CD4-positive, alpha-beta T cell treated with Interleukin-4 for 4 hours (primary cell): Measurements from ENCODE around the gene KRT73.

Experiments used
- DNase-seq: peaks from one replicate; pipeline ENCODE4 v3.0.0-alpha.2; 2020

The KRT73 gene

GRCh38 chr12:52645120-52645761, 26.9 kb upstream of the KRT73 start:
- DNase-seq = peak; percentile 61

- DNase-seq = no peak
Observed at GRCh38 chr12:52644078-52644415, 25.7 kb upstream of the KRT73 start.

- DNase-seq = no peak
Observed at GRCh38 chr12:52643233-52644077, 25.1 kb upstream of the KRT73 start.

GRCh38 chr12:52641468-52641867, 23.1 kb upstream of the KRT73 start:
- no peak for DNase-seq

GRCh38 chr12:52637299-52637698, 18.9 kb upstream of the KRT73 start:
- no peak for DNase-seq

GRCh38 chr12:52636592-52637258, 18.4 kb upstream of the KRT73 start:
- DNase-seq = no peak

- DNase-seq = no peak
Observed at GRCh38 chr12:52636189-52636588, 17.8 kb upstream of the KRT73 start.

- no peak for DNase-seq
Observed at GRCh38 chr12:52634266-52635056, 16.1 kb upstream of the KRT73 start.

- DNase-seq = no peak
Observed at GRCh38 chr12:52633383-52633782, 15.0 kb upstream of the KRT73 start.

- no peak for DNase-seq
Observed at GRCh38 chr12:52632656-52633055, 14.3 kb upstream of the KRT73 start.

- no peak for DNase-seq
Observed at GRCh38 chr12:52631676-52632459, 13.5 kb upstream of the KRT73 start.

- DNase-seq = no peak
Observed at GRCh38 chr12:52631264-52631663, 12.9 kb upstream of the KRT73 start.

GRCh38 chr12:52630599-52631200, 12.3 kb upstream of the KRT73 start:
- DNase-seq = no peak

GRCh38 chr12:52630008-52630500, 11.7 kb upstream of the KRT73 start:
- DNase-seq = no peak

GRCh38 chr12:52629281-52630007, 11.1 kb upstream of the KRT73 start:
- no peak for DNase-seq

GRCh38 chr12:52628841-52629240, 10.5 kb upstream of the KRT73 start:
- DNase-seq = no peak

GRCh38 chr12:52628111-52628507, 9.8 kb upstream of the KRT73 start:
- no peak for DNase-seq

- no peak for DNase-seq
Observed at GRCh38 chr12:52627395-52628110, 9.2 kb upstream of the KRT73 start.

- no peak for DNase-seq
Observed at GRCh38 chr12:52622349-52622748, 4.0 kb upstream of the KRT73 start.

- no peak for DNase-seq
Observed at GRCh38 chr12:52618866-52619265, 507 bp upstream of the KRT73 start.
